GM18499 (cell line): ENCODE data around the gene CYGB.

ENCODE experiments used
- ATAC-seq: cut with Tn5 transposase; IDR thresholded peaks from one replicate; pipeline ENCODE4 v1.9.1; 2021; ENCODE audit warnings: moderate number of reproducible peaks; ENCODE audit not compliant: insufficient read depth, unreplicated experiment

CYGB gene

GRCh38 chr17:76491271-76492122 is 46.0 kb downstream of the CYGB start:
- no peak for ATAC-seq

GRCh38 chr17:76490112-76490710 is 47.3 kb downstream of the CYGB start:
- ATAC-seq = no peak

GRCh38 chr17:76487451-76488192 is 49.9 kb downstream of the CYGB start:
- ATAC-seq = no peak

GRCh38 chr17:76485569-76485968 is 51.9 kb downstream of the CYGB start:
- no peak for ATAC-seq

- ATAC-seq = no peak
Observed at GRCh38 chr17:76484228-76484725, 53.2 kb downstream of the CYGB start.

- no peak for ATAC-seq
Observed at GRCh38 chr17:76481071-76481655, 56.3 kb downstream of the CYGB start.

- no peak for ATAC-seq
Observed at GRCh38 chr17:76480632-76481031, 56.9 kb downstream of the CYGB start.

- ATAC-seq = no peak
Observed at GRCh38 chr17:76479515-76480060, 57.9 kb downstream of the CYGB start.

GRCh38 chr17:76478730-76479514 is 58.6 kb downstream of the CYGB start:
- no peak for ATAC-seq

- ATAC-seq = no peak
Observed at GRCh38 chr17:76478097-76478496, 59.4 kb downstream of the CYGB start.

GRCh38 chr17:76477576-76477975 is 59.9 kb downstream of the CYGB start:
- ATAC-seq = no peak
